Activated CD8-positive, alpha-beta memory T cell treated with anti-CD3 and anti-CD28 coated beads for 24 hours (primary cell): ENCODE results near the gene ZNF827.

Source experiments
- DNase-seq: peaks from one replicate; pipeline ENCODE4 v3.0.0-alpha.2; 2020

Gene ZNF827, protein sequence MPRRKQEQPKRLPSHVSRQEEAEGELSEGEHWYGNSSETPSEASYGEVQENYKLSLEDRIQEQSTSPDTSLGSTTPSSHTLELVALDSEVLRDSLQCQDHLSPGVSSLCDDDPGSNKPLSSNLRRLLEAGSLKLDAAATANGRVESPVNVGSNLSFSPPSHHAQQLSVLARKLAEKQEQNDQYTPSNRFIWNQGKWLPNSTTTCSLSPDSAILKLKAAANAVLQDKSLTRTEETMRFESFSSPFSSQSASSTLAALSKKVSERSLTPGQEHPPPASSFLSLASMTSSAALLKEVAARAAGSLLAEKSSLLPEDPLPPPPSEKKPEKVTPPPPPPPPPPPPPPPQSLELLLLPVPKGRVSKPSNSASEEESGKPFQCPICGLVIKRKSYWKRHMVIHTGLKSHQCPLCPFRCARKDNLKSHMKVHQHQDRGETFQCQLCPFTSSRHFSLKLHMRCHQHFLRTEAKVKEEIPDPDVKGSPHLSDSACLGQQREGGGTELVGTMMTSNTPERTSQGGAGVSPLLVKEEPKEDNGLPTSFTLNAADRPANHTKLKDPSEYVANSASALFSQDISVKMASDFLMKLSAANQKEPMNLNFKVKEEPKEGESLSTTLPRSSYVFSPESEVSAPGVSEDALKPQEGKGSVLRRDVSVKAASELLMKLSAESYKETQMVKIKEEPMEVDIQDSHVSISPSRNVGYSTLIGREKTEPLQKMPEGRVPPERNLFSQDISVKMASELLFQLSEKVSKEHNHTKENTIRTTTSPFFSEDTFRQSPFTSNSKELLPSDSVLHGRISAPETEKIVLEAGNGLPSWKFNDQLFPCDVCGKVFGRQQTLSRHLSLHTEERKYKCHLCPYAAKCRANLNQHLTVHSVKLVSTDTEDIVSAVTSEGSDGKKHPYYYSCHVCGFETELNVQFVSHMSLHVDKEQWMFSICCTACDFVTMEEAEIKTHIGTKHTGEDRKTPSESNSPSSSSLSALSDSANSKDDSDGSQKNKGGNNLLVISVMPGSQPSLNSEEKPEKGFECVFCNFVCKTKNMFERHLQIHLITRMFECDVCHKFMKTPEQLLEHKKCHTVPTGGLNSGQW

DNA sequence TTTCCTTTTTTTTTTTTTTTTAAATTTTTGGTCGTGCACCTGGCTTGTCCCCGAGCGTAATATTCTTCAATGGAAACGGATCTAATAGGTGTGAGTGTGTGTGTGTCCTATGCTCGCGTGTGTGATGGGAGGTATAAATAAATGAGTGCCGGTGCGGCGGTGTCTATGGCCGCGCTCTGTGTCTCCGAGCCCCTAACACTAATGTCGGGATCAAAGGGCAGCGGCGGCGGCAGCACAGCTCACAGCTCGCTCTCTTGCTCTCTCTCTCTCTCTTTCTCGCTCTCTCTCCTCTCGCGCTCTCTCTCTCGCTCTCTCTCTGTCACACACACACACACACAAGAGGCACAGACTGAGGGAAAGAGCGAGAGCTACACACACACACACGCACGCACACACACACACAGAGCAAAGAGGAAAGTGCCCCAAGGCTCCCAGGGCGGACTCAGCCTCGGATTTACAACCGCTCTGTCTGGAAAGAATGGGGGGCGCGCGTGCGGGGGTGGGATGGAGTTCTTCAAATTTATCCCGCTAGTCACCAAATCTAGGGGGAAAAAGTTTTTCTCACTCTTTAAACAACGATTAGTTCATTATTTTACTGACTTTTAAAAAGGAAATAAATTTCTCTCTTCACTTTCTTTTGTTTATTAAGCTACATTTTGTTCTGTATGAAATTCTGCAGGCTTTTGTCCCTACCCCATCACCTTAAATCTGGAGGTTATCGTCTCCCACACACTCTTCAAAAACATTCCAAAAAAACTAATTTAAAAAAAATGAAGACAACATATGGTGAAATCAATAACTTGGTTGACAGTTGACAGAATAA is at the start of gene ZNF827:
Gene ZNF827 (minus strand): TSS at position 206 of the 823 bp plus-strand sequence. CDS start 416 bp downstream, outside the sequence.
- DNase-seq: peak; percentile 79

DNA sequence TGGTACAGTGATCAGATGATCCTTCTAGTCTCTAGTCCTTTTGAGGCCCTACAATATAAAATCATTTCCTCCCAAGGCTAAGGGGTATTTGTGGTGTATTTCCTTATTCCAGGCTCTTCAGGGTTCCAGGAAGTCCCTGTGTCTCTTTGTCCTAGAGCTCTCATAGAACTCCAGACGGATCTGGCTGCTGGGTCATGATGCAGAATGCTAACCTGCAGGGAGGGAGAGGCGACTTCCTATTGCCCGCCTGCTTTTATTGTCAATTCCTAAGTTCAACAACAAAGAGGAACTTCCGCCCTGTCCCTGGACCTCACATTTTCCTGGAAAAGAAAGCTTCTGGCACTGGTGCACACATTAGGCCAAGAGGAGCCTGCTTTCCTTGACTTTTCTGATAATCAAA is 45.9 kb upstream of the ZNF827 start:
- DNase-seq: no peak

DNA sequence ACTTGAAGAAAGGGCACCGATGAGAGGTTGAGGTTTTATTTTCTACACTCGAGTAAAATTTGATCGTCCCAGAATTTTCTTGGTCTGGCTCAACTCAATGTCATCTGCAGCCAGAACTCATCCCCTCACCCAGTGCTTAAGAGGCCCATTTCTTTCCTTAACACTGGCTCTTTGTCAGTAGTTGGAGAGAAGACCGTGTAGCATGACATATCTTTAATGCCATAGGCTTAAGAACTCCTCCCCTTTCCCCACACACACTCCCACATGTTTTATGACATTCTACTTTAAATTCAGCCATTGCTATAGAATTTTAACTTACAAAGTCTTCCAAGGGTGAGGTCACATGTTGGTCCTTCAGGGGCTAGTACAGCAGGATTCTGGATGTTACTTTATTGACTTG is 44.2 kb upstream of the ZNF827 start:
- no peak for DNase-seq

DNA sequence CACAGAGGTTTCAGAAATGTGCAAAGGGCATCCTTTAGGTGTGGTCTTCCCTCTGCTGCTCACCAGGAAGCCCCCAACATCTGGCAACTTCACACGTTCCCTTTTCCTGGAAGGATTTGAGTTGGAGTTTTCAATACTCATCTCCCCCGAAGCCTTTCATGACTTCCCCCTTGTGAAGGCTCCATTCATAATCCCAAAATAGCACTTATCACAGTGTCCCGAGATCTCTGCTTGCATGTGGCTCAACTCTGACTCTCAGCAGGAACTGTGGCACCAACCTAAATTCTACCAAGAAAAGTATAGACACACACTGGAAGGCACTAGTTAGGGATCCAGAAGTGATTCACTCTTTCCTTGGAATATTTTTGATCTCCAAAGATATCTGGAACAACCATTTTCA is 40.5 kb upstream of the ZNF827 start:
- DNase-seq: no peak

DNA sequence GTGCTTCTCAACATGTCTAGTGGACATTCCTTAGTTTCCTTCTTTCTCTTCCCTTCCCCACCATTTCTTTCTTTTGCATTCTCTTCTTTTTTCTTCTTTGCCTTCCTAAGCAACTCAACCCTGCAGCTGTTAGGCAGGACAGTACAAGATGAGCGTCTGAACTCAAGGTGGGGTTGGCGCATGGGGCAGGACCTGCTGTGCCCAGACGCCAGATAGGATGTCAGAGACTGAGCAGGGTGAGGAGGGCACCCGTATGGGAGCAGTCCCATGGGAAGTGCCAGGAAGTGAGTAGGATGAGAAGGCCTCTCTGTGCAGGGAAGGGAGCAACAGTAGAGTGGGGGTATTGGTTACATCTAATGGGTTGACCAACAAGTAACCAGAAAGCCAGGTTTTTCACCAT is 38.1 kb upstream of the ZNF827 start:
- DNase-seq: no peak

DNA sequence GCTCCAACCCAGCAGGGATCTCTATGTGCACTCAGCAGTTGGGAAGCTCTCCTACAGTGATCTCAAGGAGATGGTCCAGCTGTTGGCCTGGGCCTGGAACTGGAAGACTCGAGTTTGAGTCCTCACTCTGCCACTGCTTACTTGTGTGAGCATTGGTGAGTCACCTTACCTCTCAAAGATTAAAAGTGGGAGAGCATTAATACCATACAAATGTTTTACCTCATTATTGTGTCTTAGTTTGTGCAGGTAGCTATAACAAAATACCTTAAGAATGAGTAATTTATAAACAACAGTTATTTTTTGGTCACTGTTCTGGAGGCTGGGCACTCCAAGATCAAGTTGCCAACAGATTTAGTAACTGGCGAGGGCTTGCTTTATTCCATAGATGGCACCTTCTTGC is 21.4 kb upstream of the ZNF827 start:
- DNase-seq: no peak

DNA sequence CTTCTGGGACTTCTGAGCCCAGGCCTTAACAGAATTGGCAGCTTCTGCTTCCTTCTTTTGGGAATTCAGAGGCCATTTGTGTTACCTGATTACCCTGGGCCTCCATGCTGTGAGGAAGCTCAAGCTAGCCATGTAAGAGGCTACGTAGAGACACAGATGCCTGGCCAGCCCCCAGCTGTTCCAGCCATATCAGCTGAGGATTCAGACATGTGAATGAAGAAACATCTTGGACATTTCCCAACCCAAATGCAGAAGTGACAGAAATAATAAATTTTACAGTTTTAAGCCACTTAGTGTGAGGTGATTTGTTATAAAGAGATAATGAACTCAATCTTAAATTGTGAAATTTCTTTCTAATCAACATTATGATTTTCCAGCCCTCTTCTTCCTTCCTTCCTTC is 18.7 kb upstream of the ZNF827 start:
- no peak for DNase-seq

DNA sequence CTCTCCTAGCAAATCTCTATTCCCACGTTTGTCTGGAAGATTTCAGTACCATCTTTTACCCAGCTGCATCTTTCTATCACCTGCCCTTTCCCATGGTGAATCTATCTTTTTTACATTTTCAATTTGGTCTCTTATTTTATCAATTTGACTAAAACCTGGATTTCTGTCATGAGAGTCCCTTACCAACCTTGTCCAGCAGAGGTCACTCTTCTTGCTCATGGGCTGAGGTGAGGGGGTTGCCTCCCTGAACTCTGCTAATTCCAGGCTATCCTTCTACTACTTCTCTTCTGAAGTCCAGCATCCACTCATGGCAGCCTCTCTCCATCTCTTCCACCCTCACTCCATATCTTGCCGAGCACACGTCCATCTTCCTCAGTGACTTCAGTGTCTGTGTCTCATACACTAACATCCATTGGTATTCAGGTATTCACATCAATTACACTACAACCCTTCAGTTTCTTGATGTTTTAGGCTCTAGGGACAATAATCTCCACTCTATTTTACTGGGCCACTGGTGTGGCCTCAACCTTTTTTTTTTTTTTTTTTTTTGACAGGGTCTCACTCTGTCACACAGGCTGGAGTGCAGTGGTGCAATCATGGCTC is 17.8 kb upstream of the ZNF827 start:
- no peak for DNase-seq

DNA sequence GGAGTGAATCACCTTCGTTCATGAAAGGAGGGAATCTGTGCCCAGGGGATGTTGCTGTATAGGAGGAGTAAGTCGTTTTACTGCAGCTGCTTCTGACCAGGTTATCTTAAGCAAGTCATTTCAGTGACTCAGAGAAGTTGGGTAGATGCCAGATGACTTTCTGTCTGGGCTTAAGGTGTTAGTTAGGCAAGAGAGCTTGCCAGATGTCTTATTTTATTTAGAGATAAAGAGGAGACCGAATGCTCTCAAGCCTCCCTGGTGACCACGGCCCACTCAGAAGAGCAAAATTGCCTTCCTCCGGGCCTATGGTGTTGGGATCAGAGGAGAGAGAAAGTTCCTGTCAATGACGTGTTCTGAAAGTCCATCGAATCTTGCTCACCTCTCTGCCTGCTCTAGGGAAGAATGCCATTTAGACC is 16.3 kb upstream of the ZNF827 start:
- no peak for DNase-seq

DNA sequence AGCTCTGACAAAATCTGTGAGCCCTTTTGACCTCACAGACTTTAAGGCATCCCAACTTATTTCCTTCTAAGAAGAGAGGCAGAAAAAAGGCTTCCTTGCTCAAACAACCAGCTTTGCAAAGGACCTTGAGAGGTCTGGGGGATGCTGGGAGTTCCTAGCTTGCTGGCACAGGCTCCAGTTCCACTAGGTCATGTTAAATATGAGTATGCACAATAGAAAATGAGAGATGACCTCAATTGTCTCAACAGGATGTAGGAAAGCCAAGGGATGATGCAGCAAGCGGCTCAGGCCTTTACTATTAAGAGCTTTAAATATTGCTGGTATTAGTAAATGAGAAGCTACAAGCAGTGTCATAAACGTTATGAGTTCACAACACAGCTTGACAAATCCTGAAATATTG is 13.3 kb upstream of the ZNF827 start:
- DNase-seq: no peak

DNA sequence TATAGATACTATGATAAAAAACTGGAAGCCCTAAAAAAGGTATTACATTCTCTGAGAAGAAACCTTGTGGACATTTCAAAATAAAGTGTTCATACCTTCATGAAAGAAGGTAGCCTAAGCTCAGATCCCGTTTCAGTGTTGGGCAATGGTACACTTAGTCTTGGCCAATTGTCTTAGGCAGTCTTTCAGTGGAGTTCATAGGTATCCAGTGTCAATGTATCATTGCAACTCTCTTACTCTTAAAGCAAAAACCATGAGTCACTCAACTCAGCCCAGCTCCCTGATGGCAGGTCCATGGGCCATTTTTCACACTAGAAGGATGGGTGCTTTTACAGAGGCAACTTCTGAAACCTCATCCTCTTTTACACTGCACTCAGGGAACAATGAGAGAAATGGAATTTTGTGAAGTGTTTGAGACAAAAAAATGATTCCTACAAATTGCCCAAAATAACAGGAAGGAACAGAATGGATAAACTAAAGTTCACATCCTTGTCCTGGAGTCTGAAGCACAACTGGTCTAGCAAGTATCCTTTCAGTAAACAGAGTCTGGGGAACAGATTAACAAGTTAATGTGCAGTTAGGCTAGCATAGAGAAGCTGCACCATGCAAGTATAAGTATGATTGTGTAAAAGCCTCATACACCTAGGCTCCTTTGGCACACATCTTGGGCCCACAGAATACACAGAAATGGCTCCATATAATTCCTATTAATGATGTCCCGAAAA is 7.0 kb upstream of the ZNF827 start:
- no peak for DNase-seq

DNA sequence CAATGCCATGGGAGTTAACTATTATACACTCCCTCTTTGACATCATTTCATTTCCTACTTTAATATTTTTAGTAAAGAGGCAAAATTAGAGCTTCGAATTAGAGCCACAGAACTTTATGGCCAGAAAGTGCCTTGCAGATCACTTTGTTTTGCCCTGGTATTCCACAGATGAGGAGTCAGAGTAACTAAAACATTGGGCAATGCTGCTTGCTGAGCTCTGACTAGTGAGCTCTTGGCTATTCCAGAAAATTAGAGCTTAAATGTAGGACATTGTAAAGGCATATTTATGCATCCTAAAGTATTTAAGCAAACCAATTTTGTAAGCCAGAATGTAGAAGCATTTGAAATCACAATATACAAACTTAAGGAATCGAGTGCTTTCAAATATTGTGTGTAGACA is 6.3 kb upstream of the ZNF827 start:
- DNase-seq: no peak

DNA sequence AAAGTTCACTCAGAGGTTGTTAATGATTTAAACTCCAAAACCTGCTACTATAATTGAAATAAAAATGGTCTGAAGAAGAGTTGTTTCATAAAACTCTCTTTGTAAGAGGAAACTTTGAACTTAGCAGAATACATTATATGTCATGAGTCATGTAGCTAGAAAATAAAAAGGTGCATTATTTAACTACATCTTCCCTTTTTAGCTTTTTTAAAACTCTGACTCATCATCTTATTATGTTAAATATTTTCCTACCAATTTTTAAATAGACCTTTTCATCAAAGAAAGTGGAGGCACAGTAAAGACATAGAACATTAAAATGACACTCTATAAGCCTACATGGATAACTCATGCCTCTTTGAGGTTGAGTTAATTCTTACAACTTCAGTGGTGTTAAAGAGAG is 1.2 kb upstream of the ZNF827 start:
- no peak for DNase-seq

DNA sequence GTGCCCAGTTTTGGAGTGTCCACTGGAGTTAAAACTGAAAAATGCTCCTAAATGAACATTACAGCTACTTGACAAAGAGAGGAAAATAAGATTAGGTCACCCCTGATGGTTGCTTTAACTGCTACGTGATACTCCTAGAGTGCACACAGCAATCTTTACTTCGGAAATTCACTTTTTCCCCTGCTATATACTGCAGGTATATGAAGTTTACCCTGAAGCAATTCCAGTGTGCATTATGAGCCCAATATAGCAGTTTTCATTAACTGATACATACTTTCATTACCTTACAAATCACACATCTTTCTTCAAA is 773 bp upstream of the ZNF827 start:
- DNase-seq: no peak

DNA sequence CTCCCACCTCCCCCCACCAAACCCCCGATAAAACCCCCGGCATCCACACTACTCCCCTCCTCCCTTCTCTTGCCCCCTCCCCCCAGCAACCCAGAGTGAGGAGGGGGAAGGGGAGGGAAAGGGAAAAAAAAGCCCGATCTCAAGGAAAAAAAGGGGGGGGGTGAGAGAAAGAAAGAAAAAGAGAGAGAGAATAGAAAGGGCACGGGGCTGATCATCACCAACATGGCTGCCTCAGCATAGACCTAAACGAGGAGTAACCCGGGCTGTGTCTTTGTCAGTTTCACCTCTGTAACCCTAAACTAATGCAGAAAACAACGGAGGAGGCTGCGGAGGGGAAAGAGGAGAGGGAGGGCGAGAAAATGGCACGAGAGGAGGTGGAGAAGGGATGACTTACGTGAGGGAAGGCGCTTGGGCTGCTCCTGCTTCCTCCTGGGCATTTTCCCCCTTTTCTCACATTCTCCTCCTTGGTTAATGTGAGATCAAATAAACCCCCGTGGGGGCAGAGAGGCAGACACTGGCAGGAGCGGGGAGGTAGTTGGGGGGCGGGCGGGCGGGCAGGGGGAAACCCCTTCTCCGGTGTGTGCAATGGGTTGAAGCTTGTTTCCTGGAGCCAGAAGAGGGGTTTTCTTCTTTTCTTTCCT is 532 bp downstream of the ZNF827 start:
- peak; percentile 83 for DNase-seq

DNA sequence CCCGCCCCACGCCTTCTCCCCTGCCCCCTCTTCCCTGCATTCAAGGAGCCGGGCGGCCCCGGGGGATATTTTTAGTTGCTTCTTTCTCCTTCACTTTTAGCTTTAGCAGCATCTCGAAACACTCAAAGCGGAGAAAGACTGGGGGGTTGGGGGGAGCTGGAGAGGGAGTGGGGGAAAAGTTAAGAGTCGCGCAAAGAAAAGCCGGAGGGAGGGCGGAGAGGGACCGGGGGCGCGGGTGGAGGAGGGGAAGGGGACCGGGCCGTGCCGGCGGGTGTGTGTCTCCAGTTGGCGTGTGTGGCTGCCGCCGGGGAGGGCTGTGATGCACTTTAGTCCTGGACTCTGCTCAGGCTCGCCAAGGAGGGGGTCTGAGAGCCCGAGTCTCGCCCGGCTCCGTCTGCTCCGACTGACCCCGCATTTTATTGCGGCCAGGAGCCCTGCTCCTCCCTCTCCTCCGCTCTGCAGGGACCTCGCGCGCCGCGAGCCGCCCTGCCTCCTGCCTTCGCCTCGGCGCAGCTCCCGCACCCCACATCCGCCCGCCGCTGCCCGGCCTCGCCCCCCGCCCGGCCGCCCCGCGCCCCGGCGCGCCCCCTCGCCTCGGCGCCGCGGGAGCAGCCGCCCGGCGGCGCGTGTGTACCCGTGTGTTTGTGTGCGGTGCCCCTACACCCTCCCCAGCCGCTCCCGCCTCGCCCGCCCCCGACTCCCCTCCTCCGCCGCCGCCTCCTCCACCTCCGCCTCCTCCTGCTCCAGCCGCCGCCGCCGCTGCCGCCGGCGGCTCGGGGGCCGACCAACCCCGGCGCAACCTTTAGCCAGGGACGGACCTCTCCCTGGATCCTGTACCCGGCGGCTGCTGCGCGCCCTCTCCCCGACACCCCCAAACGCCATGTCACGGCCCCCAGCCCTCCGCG is 1.4 kb downstream of the ZNF827 start:
- peak; percentile 85 for DNase-seq

DNA sequence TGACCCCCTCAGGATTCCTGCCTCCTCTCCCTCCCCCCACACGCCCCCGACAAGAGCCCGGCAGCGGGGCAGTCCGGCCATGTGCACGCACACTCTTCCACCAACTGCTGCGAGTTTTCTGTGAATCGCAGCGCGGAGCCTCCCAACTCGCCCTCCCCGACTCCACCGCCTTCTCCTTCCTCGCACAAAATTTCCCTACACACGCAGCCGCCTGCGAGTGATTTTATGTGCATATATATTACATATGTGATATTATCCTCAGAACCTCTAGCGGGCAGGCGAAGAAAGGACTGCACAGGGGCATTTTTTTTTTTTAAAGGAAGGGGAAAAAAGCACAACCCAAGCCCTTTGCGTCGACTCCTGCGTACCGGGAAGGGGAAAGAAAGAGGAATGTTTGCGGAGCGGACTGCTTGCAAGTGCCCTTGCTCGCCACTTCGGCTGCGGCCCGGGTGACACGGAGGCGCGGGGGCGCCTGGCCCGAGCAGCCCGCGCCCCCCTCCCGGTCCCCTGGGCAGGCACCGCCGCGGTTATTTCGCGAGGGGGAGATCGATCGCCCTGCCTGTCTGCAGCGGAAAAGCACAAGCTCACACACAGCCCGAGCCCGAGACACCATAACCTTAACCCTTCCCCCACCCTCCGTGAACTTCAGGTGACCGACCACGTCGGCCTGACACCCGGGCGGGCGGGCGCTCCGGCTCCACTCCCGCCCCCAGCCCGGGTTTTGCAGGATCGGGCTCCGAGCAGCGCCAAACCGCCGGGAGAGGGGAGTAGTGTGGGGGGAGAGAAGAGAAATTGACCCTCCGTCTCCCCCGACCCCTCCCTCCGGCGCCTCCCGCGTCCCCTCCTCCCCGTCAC is 2.3 kb downstream of the ZNF827 start:
- DNase-seq: peak; percentile 78

DNA sequence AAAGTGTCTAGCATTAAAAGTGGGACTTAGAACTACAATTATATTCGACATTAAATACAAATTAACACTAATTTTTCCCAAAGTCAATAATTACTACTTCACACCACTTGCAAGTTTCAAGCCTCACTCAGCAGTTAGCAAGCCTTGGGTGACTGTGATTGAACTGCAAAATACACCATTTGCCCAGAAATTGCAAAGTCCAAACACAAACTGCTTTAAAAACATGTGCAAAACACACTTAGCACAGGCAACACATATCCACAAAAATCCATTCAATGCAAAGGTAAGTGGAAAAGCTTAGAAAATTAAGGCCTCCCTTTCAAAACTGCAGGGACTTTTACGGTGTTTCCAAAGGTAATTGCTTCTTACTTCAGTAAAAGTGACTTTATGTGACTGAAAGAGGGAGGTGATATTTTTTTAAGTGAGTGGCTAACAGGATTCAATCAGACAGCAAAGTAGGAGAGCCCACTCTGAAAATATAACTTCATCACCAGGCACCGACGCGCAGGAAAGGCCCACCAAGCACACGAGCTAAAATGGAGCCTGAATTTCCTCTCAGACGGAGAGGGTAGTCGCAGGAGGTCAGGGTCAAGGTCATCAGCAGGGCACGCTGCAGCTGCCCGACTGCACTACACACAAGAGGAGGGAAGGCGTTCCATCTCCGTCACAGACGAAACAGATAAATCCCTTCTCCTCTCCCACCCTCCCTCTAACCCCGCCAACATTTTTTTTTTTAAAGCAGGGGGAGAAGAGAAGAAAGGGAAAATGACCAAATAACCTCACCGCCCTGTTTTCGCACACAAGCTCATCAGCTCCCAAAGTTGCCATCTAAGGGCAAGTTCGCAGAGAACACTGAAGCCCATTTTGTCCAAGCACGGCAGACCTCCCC is 3.1 kb downstream of the ZNF827 start:
- DNase-seq: peak; percentile 69
